GM12891 (cell line): Measurements from ENCODE around the gene DBN1.

Experiments
- DNase-seq: peaks from one replicate; pipeline ENCODE4 v3.0.0; 2011; ENCODE audit warnings: low spot score; ENCODE audit not compliant: insufficient read length
- FAIRE-seq: peaks from 2 replicates; lab custom pipeline; 2011; peaks lifted over from hg19 to GRCh38; lab: Jason Lieb, UNC
- PAX5 ChIP-seq: IDR thresholded peaks from 2 replicates; pipeline ENCODE4 v1.6.1; 2011; ENCODE audit warnings: low read length, moderate library complexity, mild to moderate bottlenecking; ENCODE audit not compliant: insufficient read depth, severe bottlenecking
- POLR2A ChIP-seq: IDR thresholded peaks from 2 replicates; pipeline ENCODE4 v1.6.1; 2011; ENCODE audit warnings: low read depth, low read length, control low read depth
- POLR2AphosphoS5 ChIP-seq: IDR thresholded peaks from 2 replicates; pipeline ENCODE4 v1.6.1; 2011; ENCODE audit warnings: low read depth, low read length, control low read depth
- POU2F2 ChIP-seq: IDR thresholded peaks from 2 replicates; pipeline ENCODE4 v1.6.1; 2011; ENCODE audit warnings: low read depth, mild to moderate bottlenecking, control low read depth, low read length, moderate library complexity
- SPI1 ChIP-seq: IDR thresholded peaks from 2 replicates; pipeline ENCODE4 v1.6.1; 2011; ENCODE audit warnings: low read depth, low read length, control low read depth
- TAF1 ChIP-seq: IDR thresholded peaks from 2 replicates; pipeline ENCODE4 v1.6.1; 2011; ENCODE audit warnings: low read depth, low read length, control low read depth

Gene DBN1

DNA sequence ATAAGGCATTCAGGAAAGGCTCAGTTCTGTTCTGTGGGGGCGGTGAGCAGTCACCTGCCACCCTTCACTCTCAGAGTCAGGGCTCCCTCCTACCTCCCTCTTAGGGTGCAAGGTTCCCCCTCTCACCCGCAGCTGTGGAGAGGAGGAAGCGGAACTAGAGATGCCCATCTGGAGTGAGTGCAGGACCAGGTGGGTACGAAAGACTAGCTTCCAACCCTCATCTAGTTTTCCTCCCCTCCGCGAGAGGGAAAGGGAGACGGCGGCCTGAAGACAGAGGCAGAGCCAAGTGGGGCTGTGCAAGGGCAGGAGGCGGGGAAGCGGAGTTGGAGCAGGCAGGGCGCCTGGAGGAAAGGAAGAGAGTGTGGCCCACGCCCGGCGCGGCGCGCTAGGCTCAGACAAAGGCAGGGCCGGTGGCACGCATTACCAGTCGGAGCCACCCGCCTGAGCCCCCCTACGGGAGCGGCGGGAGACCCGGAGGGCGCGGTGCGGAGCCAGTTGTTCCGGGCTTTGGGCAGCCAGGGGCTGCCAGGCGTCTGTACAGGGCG is 19.5 kb downstream of the DBN1 start:
- FAIRE-seq = no peak

DNA sequence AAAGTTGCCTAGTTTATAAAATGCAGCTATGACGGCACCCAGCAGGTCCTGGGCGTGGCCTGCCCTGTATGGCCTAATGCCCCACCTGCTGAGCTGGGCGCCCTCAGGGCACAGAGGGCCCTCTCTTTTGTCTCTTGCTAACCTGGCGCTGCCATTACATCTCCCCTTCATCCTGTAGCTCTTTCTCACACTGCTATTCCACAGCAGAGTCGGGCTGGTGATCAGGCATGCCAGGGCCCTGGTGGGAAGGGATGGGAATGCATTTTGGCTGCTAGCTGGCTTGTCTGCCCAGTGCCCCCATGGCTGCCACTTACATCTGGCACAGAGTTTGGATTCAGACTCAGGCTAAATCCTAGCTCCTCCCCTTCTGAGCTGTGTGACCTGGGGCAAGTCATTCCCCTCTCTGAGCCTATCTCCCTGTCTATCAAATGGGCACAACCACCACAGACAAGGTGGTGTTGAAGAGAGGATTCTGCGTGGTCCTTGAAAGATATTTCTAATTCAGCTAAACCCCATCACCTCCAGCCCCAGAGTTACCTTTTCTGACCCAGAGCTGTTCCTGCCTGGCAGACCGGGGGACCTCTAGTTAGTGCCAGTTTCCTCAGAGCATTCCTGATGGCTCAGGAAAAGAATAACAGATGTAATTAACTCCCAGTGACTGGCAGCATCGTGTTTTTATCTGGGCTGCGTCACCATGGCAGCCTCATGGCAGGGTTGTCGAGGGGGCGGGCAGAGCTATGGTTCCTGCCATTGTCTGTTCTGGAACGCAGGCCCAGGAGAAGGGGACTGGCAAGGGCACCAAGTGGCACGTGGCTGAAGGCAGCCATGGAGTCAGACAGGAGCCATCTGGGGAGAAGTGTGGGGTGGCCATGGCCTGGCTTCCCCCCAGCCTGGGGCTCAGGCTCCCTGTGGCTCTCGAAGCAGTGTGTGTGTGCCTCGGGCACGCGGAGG is 20.5 kb downstream of the DBN1 start:
- peak; percentile 5 for FAIRE-seq
- no peak for DNase-seq
- TF ChIP-seq POLR2AphosphoS5 = 0 out of 2 replicates have a peak, but pooled peaks have one; percentile 21
- TF ChIP-seq PAX5 = no peak

More for the DNA sequence above, 19.5 kb downstream of the DBN1 start:
- TF ChIP-seq PAX5 (no peak), TAF1 (no peak), SPI1 (peak; percentile 33; the same call in 1 of the 2 replicates), POLR2A (no peak), POU2F2 (no peak)
- no peak for DNase-seq

- TF ChIP-seq POLR2A (no peak), PAX5 (no peak), SPI1 (no peak), POLR2AphosphoS5 (no peak; the same call in 1 of the 2 replicates), POU2F2 (no peak)
These were observed 22.6 kb downstream of the DBN1 start for GRCh38 chr5:177450667-177451424.

GRCh38 chr5:177449140-177450061 is 24.0 kb downstream of the DBN1 start:
- TF ChIP-seq POU2F2 (no peak; the same call in none of the 2 replicates), POLR2AphosphoS5 (peak; percentile 27)
- DNase-seq (no peak), FAIRE-seq (no peak)

More at GRCh38 chr5:177450667-177451424, 22.6 kb downstream of the DBN1 start:
- no peak for FAIRE-seq
- DNase-seq = no peak

- TF ChIP-seq SPI1 (peak; percentile 68), POU2F2 (no peak), PAX5 (no peak), POLR2A (no peak), TAF1 (no peak), POLR2AphosphoS5 (no peak; the same call in none of the 2 replicates)
- DNase-seq (no peak), FAIRE-seq (peak; percentile 66)
These were observed 25.0 kb downstream of the DBN1 start for GRCh38 chr5:177448244-177448950.

DNA sequence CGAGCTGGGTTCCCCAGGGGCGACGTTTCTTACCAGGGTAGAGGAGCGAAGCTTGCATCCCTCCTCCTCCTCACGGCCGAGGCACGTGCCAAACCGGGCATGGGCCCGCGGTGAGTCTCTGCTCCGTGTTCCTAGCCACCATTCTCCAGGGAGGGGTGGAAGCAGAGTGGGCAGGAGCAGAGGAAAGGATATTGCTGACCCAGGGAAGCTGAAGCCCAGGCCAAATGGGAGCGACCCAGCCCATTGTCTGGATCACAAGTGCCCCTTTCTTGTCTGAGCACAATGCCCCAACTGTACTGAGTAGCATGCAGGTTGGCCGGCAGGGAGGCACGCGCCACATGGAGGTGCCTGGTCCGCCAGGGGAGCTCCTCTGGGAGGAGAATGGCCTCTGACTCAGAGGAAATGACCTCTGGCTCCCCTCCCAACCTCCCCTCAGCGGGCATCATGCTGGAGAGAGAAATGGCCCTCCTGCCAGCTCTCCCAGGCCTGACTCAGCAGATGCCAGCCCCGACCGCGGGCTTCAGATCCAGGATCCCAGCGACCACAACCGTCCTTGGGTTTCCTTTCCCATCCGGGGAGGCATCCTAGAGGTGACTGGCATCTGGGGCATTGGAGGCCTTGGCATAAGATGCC is 25.7 kb downstream of the DBN1 start:
- peak; percentile 27; the same call in 1 of the 2 replicates for TF ChIP-seq POLR2AphosphoS5
- no peak for TF ChIP-seq SPI1
- FAIRE-seq = no peak
- no peak for DNase-seq

GRCh38 chr5:177447066-177447610 is 26.3 kb downstream of the DBN1 start:
- peak; percentile 99 for FAIRE-seq
- TF ChIP-seq TAF1 = no peak
- no peak for TF ChIP-seq POLR2AphosphoS5
- TF ChIP-seq POU2F2 = no peak; the same call in 1 of the 2 replicates
- no peak for TF ChIP-seq SPI1
- TF ChIP-seq POLR2A = no peak; the same call in 1 of the 2 replicates
- TF ChIP-seq PAX5 = no peak
- peak; percentile 85 for DNase-seq

- peak; percentile 92 for DNase-seq
- TF ChIP-seq POU2F2 = peak; percentile 56; the same call in 1 of the 2 replicates
- peak; percentile 23 for TF ChIP-seq PAX5
- peak; percentile 16; the same call in 1 of the 2 replicates for TF ChIP-seq TAF1
- TF ChIP-seq SPI1 = no peak
- TF ChIP-seq POLR2A = peak; percentile 89; the same call in 1 of the 2 replicates
- TF ChIP-seq POLR2AphosphoS5 = peak; percentile 93
- FAIRE-seq = no peak
These were observed 27.0 kb downstream of the DBN1 start, which contains the start of gene PRR7 for GRCh38 chr5:177446200-177447065. PRR7 (plus strand) TSS chr5:177446814; CDS start chr5:177455068, 8,254 bp downstream.
